GM19397 (cell line): ENCODE results near the gene SIMC1.
"Not testable (repeated sequence)": the region's sequence is repeated elsewhere in the genome, so short reads cannot be mapped to it uniquely, and the experiment has no call there.

ENCODE experiments used
- ATAC-seq: cut with Tn5 transposase; IDR thresholded peaks from one replicate; pipeline ENCODE4 v1.9.1; 2021; ENCODE audit warnings: mild to moderate bottlenecking, moderate library complexity; ENCODE audit not compliant: unreplicated experiment

SIMC1 gene

GRCh38 chr5:176214466-176215021 is 23.7 kb upstream of the SIMC1 start:
- not testable (repeated sequence) for ATAC-seq

- not testable (repeated sequence) for ATAC-seq
These were observed 21.8 kb upstream of the SIMC1 start for GRCh38 chr5:176216393-176216916.

GRCh38 chr5:176217188-176217729 is 21.0 kb upstream of the SIMC1 start:
- ATAC-seq: not testable (repeated sequence)

GRCh38 chr5:176217764-176218163 is 20.5 kb upstream of the SIMC1 start:
- ATAC-seq: not testable (repeated sequence)

- ATAC-seq: not testable (repeated sequence)
These were observed 16.2 kb upstream of the SIMC1 start for GRCh38 chr5:176222006-176222405.

- not testable (repeated sequence) for ATAC-seq
These were observed 9.9 kb upstream of the SIMC1 start for GRCh38 chr5:176228358-176228757.

GRCh38 chr5:176233253-176233652 is 5.0 kb upstream of the SIMC1 start:
- not testable (repeated sequence) for ATAC-seq

- not testable (repeated sequence) for ATAC-seq
These were observed 3.1 kb upstream of the SIMC1 start for GRCh38 chr5:176235155-176235554.

- peak; percentile 46 for ATAC-seq
These were observed 540 bp downstream of the SIMC1 start for GRCh38 chr5:176238645-176239283.

GRCh38 chr5:176239304-176239703 is 1.1 kb downstream of the SIMC1 start:
- not testable (repeated sequence) for ATAC-seq

GRCh38 chr5:176244318-176244717 is 6.1 kb downstream of the SIMC1 start:
- ATAC-seq: not testable (repeated sequence)

- ATAC-seq: not testable (repeated sequence)
These were observed 6.8 kb downstream of the SIMC1 start for GRCh38 chr5:176245074-176245473.

GRCh38 chr5:176245489-176245888 is 7.3 kb downstream of the SIMC1 start:
- ATAC-seq: not testable (repeated sequence)

GRCh38 chr5:176250691-176251090 is 12.5 kb downstream of the SIMC1 start:
- ATAC-seq: not testable (repeated sequence)

GRCh38 chr5:176252171-176252570 is 13.9 kb downstream of the SIMC1 start:
- not testable (repeated sequence) for ATAC-seq

GRCh38 chr5:176253370-176254065 is 15.3 kb downstream of the SIMC1 start:
- not testable (repeated sequence) for ATAC-seq

GRCh38 chr5:176254066-176254393 is 15.8 kb downstream of the SIMC1 start:
- ATAC-seq: not testable (repeated sequence)

- ATAC-seq: not testable (repeated sequence)
These were observed 19.8 kb downstream of the SIMC1 start for GRCh38 chr5:176257871-176258505.

- not testable (repeated sequence) for ATAC-seq
These were observed 22.5 kb downstream of the SIMC1 start for GRCh38 chr5:176260682-176261081.

- ATAC-seq: not testable (repeated sequence)
These were observed 28.2 kb downstream of the SIMC1 start for GRCh38 chr5:176266448-176266847.

GRCh38 chr5:176289018-176289417 is 50.8 kb downstream of the SIMC1 start:
- ATAC-seq: not testable (repeated sequence)
